GM20431 (cell line): Measurements from ENCODE around the gene NDUFV3.
"Not testable (repeated sequence)": the region's sequence is repeated elsewhere in the genome, so short reads cannot be mapped to it uniquely, and the experiment has no call there.

Experiments used
- in situ Hi-C: fragments of 300-500 bp; cut with MseI, MboI; formaldehyde crosslinking; loops from one replicate; pipeline ENCODE4 v1.15.0; 2020; ENCODE audit warnings: low sequenced_read_pairs; ENCODE audit not compliant: unreplicated experiment

The NDUFV3 gene

DNA sequence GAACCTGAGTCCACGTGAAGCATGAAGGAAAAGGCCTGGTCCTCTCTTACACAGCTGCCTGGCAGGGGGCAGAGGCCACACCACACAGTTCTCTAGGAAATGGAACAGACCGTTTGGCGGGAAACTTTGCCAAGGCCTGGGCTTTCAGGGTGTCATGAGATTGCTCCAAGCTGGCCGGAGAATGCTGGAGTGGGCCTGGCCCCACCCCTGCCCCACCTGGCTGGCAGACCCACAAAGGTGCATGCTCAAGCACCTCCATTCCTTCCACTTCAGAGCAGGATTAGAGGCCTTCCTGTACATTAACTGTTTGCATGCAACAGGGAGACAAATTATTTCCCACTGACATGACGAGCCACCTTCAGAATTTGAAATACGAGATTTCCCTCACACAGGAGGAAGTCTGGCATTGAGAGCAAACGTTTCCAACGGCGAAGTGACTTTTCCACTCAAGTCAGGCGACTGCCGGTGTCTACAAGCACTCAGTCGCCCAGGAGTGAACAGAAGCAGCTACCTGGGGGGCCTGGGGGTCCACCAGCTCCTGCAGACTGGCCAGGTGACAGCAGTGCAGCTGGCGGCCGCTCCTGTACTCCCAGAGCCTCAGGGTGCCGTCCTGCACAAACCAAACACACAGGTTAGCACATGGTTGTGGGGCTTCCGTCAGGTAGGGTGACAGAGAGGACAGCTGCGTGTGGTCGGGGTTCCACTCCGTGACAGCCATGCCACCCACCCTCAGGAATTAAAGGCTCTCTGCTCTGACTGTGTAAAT, 37.8 kb upstream of the NDUFV3 start:
- in situ Hi-C loops: no loop called here

DNA sequence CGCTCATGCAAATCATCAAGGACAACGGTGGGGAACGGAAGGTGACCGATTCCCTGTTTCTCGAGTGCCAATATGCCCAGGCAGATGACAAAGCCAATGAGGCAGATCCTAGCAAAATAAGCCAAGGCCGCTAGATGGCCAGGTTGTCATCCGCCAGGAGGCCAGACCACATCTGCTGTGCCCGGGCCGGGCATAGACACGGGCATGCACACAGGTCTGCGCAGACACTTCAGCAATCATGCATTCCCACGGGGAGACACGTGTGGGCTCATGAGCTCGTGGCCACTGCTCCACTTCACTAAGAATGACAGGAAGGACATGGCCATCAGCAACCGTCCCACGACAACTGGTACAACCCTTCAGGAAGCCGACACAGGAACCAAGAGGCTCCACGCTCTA, 37.2 kb upstream of the NDUFV3 start:
- in situ Hi-C loops: no loop called here

DNA sequence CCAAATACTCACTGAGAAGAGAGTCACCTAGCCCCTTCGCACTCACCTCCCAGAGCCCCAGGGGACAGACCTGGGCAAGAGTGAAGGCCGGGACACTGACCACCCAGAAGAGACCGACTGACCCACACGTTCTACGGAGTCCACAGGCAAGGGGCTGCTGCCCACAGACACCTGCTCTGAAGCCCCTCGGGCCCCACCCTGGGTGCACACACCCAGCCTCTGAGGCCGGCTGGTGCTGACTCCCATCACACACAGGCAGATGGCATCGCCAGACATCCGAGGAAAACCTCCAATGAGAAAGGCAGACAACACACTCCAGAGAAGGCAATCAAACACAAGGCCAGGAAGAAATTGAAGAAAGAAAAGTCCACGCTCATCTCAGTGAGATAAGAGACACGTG, 35.9 kb upstream of the NDUFV3 start:
- in situ Hi-C loops: no loop called here

DNA sequence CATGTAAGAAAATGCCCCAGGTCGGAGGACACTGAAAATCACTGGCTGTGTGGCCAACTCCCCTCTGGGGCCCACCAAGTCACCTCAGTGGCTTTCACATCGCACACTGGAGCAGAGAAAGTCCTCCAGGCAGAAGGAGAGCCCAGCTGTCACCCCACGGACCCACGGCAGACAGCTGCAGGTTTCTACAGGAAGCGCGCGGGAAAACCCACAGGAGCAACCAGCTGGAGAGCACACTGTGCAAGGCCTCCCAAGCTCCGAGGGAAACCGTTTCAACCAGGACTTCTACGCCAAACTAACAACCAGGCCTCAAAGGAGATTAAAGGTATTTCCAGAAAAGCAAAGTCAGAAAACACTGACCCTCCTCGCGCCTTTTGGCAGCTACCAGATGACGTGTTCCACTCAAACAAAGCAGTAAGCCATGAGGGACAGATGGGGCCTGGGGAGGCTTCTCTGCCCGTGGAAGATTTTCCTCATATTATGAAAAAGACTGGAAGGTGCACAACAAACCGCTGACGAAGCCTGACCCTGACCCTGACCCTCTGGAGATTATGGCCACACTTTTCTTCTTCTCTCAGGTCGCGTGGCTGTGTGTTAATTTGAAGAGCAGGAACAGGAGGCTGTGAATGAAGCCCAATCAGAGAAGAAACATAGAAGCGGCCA, 34.8 kb upstream of the NDUFV3 start:
- in situ Hi-C loops: no loop called here

DNA sequence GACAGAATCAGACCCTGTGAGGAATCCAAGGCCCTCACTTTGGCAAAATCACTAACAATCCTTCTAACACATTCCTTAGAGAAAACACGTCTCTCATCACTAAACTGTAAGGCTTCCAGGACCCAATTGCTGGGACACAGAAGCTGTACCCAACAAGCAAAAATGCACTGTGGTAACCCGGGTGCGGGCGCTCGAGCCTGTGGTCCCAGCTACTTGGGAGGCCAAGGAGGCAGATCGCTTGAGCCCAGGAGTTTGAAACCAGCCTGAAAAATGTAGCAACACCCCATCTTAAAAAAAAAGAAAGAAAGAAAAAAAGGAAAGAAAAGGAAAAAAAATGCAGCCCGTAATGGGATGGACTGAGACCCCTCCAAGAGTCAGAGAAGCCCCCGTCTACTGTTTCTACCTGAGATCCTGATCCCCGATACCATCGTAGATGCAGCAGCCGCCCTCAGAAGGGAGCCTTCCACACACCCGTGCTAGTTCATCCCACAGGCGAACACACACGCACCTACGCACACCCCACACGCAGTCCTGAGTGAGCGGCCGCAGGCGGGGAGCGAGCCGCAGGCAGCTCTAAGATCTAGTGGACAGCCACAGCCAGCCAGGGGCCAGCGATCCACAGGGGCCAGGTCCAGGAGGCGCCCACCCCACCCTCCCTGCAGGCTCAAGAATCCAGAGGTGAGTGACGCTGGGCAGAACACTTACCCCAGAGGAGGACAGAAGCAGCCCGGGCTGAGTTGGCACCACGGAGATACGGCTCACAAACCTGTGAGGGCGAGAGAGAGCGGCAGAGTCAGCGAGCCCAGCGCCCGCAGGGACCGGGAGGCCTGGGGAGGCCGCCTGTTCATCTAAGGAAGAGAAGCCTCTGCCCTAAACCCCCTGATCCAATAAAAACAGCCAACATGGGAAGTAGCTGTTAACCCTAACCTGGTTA, 33.9 kb upstream of the NDUFV3 start:
- in situ Hi-C loops: no loop called here

DNA sequence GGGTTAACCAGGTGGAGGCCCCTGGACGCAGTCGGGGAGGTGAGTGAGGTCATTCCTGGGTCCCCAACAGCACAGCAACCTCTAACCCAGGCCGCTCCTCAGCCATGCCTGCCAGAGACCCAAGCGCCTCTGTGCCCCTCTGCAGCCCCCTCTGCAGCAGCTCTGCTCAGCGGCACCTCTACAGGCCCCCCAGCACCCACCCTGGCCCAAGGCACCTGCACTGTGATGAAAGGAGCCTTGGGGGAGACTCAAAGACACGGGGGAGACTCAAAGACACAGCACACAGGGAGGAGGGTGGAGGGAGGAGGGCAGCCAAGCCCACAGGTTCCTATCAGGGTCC, 33.2 kb upstream of the NDUFV3 start:
- in situ Hi-C loops: no loop called here

DNA sequence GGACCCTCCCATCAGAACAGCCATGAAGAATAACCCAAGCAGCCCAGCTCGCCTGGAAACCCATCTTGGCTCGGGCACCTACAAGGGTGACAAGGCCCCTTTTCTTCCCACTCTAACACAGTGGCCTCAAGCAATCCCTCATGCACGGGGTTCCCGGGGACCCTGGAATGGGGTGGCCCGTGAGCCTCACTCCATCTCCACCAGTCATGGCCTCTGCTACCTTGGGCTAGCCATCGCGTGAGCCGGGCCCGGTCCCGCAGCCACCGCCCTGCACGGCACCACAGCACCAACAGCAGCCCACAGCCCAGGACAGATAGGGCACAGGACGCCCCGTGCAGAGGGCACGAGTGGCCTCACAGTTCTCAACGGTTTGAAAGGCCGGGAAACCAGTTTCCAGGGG, 32.8 kb upstream of the NDUFV3 start:
- in situ Hi-C loops: no loop called here

DNA sequence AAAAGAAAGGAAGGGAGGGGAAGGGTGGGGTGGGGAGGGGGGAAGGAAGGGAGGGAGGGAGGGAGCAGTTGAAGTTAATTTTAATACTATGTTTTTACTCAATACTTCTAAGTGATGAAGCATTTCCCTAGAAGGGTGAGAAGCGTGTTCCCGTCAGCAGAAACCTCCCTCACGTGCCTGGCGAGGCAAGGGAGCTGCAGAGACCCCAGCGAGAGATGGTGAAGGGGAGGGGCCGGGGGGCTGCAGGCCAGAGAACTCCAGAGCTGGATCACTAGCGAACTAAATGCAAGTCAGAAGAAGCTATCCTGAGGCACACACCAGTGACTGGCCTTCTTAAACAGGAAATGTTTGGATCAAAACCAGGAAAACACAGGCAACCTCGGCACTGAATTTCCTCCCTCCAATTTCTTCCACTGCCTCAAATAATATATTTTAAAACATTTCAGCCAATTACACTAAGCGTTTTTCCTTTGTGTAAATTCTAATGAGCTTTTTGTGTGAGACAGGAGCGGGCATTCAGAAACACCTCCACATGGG, 31.7 kb upstream of the NDUFV3 start:
- in situ Hi-C loops: no loop called here

DNA sequence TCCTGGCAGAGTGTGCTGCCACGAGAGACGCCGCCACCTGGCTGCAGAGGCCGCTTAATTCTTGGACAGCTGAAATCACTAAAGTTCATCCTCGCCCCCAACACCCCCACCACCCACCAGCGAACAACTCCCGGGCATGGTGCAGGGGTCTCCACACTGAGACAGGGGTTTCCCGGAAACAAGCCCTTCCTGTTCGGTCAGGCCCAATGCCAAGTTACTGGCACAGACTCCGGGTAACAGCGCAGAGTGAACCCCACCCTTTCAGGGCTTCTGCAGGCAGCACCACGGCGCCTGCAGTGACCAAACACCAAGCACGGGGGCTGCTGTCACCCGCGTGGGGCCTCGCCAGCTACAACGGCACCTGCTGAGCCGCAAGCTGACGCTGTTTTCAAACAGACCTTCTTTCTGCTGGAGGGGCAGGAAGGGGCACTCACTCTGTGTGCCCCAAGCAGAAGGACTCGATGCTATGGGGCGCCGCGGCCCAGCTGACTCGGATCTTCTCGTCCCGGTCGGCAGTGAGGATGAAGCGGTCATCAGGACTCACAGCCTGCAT, 31.2 kb upstream of the NDUFV3 start:
- in situ Hi-C loops: no loop called here

DNA sequence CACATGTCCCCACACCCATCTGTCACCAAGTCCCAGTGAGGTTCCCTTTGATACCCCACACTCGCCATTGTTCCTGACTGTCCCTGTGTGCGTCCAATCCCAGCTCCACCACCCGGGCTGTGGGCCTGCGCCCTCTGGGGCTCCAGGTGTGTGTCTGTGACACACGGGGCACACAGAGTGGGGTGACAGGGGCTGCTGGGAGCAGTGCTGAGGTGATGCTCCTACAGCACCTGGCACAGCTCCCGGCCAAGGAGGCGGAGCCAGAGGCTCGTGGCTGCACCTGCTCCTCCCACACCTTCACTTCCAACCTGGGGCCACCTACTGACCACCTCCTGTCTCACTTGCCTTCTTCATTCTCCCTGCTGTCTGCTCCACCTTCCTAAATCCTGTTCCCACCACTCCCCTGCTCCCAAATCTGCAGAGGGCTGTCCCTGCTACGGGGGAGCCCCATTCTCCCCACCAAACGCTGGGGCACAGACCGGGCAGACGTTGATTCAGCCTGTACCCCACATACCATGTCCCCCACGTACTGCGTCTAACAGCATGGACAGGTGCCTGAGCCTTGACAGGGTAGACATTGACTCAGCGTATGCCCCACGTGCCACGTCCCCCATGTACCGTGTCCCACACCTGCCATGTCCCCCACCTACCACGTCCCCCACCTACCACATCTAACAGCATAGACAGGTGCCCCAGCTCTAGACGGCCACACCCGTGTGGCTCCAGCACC, 30.2 kb upstream of the NDUFV3 start:
- in situ Hi-C loops: no loop called here

DNA sequence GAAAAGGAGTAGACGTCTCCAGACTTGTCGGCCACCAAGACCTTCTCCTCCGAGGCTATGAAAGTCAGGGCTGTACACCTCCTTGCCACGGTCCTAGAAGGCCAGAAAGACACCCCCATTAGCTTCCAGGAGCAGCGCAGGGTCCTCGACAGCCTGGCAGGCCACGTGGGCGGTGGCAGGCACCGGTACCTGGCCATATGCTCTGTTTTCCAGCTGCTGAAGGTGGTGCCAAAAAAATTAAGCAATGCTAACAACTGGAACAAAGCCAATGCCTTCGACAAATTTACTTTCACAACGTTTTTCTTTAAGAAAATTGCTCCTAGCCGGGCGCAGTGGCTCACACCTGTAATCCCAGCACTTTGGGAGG, 29.6 kb upstream of the NDUFV3 start:
- in situ Hi-C loops: no loop called here

DNA sequence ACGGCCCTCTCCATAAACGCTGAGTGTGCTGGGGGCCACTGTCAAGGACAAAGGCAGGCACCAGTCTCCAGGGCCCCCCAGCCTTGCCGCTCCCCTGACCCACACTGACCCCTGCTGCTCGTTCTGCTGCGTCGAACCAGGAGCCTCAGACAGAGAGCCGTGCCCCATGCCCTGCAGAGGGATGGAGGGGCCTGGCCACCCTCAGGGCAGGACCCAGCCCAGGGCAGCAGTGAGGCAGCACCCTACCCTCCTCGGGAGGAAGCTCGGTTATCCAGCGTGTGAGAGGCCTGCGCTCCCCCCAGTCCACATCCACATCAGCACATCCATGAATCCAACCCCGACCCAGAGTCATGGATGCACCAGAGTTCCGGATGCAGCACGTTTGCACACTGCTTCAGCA, 28.8 kb upstream of the NDUFV3 start:
- in situ Hi-C loops: no loop called here

DNA sequence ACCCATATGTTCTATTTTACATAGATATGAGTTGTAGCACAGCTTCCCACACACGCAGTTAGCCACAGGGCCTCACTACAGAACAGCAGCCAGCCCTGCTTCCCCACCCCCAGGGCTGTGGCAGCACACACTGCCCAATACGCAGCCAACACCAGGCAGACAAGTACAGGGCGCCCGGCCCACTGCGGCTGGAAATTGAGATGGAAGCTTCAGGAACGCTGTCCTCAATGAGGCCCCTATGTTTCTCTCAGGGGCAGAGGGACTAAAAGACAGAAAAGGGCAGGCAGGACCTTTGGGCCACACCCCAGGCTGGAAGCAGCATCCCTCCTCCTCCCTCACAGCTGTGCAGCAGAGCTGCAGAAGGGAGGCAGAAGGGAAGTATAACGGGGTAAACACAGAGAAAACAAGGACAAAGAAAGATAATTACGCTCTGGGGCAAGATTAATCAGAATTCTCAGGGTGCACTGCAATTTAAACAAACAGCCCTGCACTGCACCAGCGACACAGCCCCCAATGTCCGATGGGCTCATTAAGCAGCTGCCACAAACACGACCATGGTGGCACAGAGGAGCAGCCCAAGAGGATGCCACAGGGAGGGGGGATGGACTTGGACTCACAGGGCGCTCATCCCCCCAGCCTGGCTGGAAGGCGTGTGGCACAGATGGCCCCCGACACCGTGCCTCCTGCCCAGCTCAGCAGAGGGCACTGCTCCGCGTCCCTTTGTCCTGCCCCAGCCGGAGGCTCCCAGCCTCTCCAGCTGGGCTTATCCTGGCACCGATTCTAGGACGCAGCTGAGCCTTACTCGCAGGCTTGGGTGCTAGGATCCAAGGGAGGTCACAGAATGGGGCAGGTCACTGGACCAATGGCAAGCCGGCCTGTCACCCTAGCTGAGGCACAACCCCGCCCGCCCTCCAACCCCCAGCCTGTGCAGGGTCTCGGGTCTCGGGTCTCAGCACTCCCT, 28.0 kb upstream of the NDUFV3 start:
- in situ Hi-C loops: no loop called here

DNA sequence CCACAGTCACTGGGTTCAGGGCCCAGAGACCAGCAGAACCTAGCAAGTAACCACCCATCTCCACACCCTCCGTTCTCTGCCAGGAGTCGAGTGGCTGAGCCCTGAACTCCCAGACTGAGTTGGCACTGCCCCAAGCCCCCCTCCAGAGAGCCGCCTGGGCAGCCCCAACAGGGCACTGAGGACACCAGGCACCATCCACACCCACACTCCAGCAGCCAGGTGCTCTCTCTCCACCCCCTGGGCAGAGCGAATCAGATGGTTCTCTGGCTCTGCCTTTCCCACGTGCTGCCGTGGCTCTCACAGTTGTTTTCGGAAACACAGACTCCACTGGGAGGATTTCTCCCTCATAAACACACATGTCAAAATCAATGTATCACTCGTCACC, 27.3 kb upstream of the NDUFV3 start:
- in situ Hi-C loops: no loop called here

DNA sequence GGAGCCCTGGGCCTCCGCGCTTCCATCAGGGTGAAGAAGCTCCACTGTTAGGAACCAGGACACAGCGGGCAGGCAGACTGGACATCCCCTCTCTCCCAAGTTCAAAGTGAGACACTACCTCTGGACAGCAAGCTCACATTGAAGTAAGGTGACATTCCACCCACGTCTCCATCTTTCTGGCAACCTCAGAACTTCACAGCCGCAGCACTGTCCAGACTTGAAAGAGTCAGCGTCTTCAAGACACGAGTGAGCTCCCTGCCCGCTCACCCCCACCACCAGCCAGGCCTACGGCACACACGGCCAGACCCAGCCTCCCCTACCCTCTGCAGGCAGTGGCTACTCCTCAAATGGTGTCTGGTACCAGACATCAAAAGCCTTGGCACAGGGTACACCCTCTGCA, 24.9 kb upstream of the NDUFV3 start:
- in situ Hi-C loops: no loop called here

DNA sequence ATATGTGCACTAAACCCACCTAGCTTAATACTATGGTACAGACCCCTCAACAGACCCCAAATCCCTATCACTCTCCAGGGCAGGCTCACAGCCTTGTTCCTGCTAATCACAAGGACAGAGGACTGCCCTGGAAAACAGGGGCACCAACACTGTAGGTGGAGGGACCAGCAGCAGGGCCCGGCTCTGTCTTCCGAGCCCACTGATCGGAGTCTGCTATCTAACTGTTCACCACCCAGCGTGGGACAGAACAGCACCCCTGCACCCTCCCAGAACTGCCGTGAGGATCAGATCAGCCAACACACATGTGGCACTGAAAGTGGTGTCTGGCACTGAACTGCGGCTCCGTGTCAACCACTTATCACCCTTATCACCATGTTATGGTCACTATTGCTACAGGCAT, 20.0 kb upstream of the NDUFV3 start:
- in situ Hi-C loops: no loop called here

DNA sequence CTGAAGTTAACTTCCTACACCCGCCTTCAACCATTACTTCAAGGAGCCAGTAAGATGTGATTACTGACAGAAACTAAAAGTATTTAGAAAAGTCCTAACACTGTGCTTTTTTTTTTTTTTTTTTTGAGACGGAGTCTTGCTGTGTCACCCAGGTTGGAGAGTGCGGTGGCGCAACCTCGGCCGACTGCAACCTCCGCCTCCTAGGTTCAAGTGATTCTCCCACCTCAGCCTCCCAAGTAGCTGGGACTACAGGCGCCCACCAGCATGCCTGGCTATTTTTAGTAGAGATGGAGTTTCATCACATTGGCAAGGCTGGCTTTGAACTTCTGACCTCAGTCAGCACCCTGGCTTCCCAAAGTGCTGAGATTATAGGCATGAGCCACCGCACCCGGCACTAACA, 17.3 kb upstream of the NDUFV3 start:
- in situ Hi-C loops: not testable (repeated sequence)

DNA sequence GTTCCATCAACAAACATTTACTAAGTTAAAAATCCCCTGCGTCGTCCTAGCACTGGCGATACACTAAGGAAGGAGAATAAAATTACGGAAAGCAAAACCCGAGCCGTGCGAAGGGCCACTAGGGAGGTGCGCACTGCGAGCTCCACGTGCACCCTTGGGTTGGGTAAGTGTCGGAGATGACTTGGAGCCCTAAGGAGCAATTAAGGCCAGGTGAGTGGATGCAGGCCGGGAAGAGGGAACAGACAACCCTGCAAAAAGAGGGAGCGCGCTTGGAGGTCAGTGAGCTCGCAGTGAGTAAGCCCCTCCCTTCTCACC, 14.5 kb upstream of the NDUFV3 start:
- in situ Hi-C loops: no loop called here
